ENCODE data around the gene RASGRF1. TPM values are rescaled to one million over a fixed set of nuclear protein-coding genes. Genes with fewer than 3 reads are reported as not detected.
"Not testable (repeated sequence)": the region's sequence is repeated elsewhere in the genome, so short reads cannot be mapped to it uniquely, and the experiment has no call there.

Gene RASGRF1
- total RNA-seq, 1 donor from 2014 or later, result not detected

DNA sequence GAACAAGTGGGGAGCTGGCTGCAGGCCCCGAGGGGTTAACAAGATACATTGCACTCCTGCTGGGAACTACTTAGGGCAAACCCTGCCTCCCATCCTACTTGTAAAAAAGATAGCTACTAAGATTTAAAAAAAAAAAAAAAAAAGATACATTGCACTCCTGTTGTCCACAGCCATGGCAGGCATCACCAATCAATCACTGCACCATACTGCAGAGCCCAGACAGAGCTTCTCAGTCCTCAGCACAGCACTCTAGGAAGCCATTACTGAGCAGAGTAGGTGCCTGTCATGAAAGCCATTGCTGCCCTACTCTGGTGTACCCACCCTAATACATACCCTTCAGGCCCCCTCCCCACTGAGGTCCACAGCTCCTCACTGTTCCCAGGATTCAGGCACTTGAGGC, 64.8 kb downstream of the RASGRF1 start:
- H3K4me1 ChIP-seq, result no peaks in the 10 kb centered on the region
- H3K27me3 ChIP-seq (ENCODE audit: low read depth), result no peaks in the 10 kb centered on the region
- H3K27ac ChIP-seq (replicated peaks), result no peak overlapping the region
- intact Hi-C loops (cut with micrococcal nuclease), result no loop called here
- no peak for DNase-seq
- H3K36me3 ChIP-seq, result no peaks in the 10 kb centered on the region
- TF ChIP-seq, protein P1, sequence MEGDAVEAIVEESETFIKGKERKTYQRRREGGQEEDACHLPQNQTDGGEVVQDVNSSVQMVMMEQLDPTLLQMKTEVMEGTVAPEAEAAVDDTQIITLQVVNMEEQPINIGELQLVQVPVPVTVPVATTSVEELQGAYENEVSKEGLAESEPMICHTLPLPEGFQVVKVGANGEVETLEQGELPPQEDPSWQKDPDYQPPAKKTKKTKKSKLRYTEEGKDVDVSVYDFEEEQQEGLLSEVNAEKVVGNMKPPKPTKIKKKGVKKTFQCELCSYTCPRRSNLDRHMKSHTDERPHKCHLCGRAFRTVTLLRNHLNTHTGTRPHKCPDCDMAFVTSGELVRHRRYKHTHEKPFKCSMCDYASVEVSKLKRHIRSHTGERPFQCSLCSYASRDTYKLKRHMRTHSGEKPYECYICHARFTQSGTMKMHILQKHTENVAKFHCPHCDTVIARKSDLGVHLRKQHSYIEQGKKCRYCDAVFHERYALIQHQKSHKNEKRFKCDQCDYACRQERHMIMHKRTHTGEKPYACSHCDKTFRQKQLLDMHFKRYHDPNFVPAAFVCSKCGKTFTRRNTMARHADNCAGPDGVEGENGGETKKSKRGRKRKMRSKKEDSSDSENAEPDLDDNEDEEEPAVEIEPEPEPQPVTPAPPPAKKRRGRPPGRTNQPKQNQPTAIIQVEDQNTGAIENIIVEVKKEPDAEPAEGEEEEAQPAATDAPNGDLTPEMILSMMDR (IDR thresholded peaks at IDR 0.05; ENCODE audit: borderline replicate concordance), result no peak
- H3K4me3 ChIP-seq, result no peak overlapping the region
- H3K9me3 ChIP-seq (replicated peaks), result no peaks in the 10 kb centered on the region

DNA sequence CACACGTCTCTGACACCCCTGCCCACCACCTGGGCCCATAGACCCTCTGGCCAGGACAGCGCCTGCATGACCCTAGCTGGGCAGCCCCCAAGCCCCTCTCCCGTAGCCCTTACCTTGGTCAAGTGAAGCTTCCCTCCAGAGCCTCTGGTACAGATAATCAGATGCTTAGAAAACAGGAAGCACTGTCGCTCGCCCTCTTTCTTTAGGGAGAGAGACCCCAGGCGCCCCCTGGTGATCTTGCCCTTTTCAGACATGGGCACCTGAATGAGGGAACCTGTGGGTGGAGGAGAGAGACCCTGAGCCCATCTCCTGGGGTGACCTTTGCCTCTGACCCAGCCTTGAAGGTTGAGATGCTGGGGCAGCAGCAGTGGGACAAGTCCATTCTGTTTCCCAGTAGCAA, 65.4 kb downstream of the RASGRF1 start:
- intact Hi-C loops (cut with micrococcal nuclease), result no loop called here
- Histone ChIP-seq H3K4me1 (no peaks in the 10 kb centered on the region), H3K27ac (replicated peaks) (no peak overlapping the region), H3K27me3 (ENCODE audit: low read depth) (no peaks in the 10 kb centered on the region), H3K9me3 (replicated peaks) (no peaks in the 10 kb centered on the region), H3K36me3 (no peaks in the 10 kb centered on the region), H3K4me3 (no peak overlapping the region)
- TF ChIP-seq, protein P1 (IDR thresholded peaks at IDR 0.05; ENCODE audit: borderline replicate concordance), result peak; percentile 12
- DNase-seq, result no peak

DNA sequence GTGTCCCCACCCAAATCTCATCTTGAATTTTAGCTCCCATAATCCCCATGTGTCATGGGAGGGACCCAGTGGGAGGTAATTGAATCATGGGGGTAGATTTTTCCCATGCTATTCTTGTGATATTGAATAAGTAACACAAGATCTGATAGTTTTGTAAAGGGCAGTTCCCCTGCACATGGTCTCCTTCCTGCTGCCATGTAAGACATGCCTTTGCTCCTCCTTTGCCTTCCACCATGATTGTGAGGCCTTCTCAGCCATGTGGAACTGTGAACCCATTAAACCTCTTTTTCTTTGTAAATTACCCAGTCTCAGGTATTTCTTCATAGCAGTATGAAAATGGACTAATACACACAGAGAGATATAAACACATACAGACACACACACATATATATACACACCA, 66.1 kb downstream of the RASGRF1 start:
- H3K4me3 ChIP-seq; DNase-seq; H3K36me3 ChIP-seq; intact Hi-C loops (cut with micrococcal nuclease); H3K27me3 ChIP-seq (ENCODE audit: low read depth); H3K27ac ChIP-seq (replicated peaks); H3K4me1 ChIP-seq; H3K9me3 ChIP-seq (replicated peaks): not testable (repeated sequence)

DNA sequence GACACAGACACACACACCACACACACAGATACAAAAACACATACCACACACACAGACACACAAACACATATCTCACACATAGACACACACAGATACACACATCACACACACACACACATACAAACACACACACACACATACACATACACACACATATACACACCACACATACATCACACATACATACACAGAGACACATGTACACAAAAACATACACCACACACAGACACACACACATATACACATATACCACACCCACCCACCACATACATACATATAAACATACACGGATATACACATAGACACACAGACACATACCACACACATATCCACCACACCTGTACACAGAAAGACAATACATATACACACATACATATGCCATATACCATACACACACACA, 66.7 kb downstream of the RASGRF1 start:
- intact Hi-C loops (cut with micrococcal nuclease), result no loop called here
- TF ChIP-seq, protein P1 (IDR thresholded peaks at IDR 0.05; ENCODE audit: borderline replicate concordance), result no peak
- Histone ChIP-seq H3K9me3 (replicated peaks) (no peaks in the 10 kb centered on the region), H3K36me3 (no peaks in the 10 kb centered on the region), H3K27me3 (ENCODE audit: low read depth) (no peaks in the 10 kb centered on the region), H3K4me3 (no peak overlapping the region), H3K27ac (replicated peaks) (no peak overlapping the region), H3K4me1 (no peaks in the 10 kb centered on the region)
- no peak for DNase-seq

DNA sequence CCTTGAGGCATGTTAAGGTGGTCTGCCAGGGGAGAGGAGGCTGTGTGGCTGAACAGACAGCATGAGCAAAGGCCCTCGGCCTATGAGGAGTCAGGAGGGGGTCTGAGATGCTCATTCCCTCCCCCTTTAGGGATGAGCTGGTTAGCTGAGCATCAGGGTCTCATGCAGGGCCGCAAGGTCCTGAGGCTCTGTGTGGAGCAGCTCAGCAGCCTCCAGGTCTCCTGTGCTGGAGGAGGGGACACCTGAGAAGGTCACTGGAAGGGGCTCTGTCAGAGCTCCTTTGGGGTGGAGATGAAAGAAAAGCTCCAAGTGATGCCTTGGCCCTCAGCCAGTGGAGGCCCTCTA, 67.1 kb downstream of the RASGRF1 start:
- Histone ChIP-seq H3K36me3 (no peaks in the 10 kb centered on the region), H3K27ac (replicated peaks) (no peak overlapping the region), H3K27me3 (ENCODE audit: low read depth) (no peaks in the 10 kb centered on the region), H3K4me3 (no peak overlapping the region), H3K9me3 (replicated peaks) (no peaks in the 10 kb centered on the region), H3K4me1 (no peaks in the 10 kb centered on the region)
- TF ChIP-seq, protein P1 (IDR thresholded peaks at IDR 0.05; ENCODE audit: borderline replicate concordance), result no peak
- intact Hi-C loops (cut with micrococcal nuclease), result no loop called here
- no peak for DNase-seq

DNA sequence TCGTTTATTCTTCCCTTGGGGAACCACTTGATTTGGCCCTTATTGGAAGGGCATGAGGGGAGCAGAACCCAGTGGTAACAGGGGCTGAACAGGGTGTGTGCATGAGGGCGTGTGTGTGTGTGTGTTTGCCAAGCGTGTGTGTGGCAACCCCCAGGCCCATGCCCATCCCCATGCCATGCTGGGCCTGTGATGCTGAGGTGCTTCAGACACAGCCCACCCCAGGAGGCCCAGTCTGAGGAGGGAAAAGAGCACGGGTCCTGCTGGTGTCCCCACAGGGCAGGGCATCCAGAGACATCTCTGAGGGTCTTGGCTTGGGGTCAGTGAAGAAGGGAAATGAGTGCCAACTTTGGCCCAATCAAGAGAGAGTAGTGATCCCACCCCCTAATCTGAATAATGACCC, 71.6 kb downstream of the RASGRF1 start:
- H3K27ac ChIP-seq (replicated peaks), result no peak overlapping the region
- intact Hi-C loops (cut with micrococcal nuclease), result no loop called here
- TF ChIP-seq, protein P1 (IDR thresholded peaks at IDR 0.05; ENCODE audit: borderline replicate concordance), result no peak
- no peaks in the 10 kb centered on the region for H3K9me3 ChIP-seq (replicated peaks)
- H3K4me3 ChIP-seq, result no peak overlapping the region
- H3K27me3 ChIP-seq (ENCODE audit: low read depth), result no peaks in the 10 kb centered on the region
- H3K4me1 ChIP-seq, result no peaks in the 10 kb centered on the region
- DNase-seq, result no peak
- no peaks in the 10 kb centered on the region for H3K36me3 ChIP-seq

Measured in left ventricle myocardium inferior (tissue), 1 donor.